ENCODE results near the gene EARS2. TPM values are rescaled to one million over a fixed set of nuclear protein-coding genes. Genes with fewer than 3 reads are reported as not detected.

Gene EARS2
- total RNA-seq, 1 experiment from 2014 or later: 50.1 TPM

DNA sequence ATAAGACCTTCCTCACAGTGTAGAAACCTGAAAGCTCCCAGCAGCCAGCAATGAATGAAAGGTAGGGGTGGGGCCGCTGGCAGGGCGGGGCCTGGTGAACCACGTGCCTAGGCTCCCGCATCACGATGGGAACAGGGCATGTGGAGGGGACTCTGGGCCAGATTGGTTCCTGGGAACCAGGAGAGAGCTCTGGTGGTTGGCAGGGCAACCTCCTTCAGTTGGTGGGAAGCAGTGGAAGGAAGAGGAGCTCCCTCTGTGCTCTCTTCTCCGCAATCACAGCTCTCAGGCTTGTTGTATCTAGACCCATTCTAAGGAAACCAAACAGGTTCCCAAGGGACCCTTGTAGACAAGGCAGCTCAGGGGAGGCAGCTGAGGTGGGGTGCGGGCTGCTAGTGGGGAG lies 57.3 kb downstream of the EARS2 start:
- Histone ChIP-seq H3K18ac (ENCODE audit: insufficient read length, low read depth, low read length) (no peak overlapping the region), H3K56ac (ENCODE audit: insufficient read length, low read depth, low read length) (no peak overlapping the region), H3K4me2 (ENCODE audit: insufficient read depth, insufficient read length, low read length) (no peak overlapping the region), H3K27ac (ENCODE audit: insufficient read length, low read depth, low read length) (no peak overlapping the region), H4K5ac (ENCODE audit: insufficient read length, low read depth, low read length) (no peak overlapping the region), H3K23ac (ENCODE audit: insufficient read length, low read depth, low read length) (no peak overlapping the region), H3K14ac (ENCODE audit: insufficient read depth, low read length) (no peak overlapping the region), H3K23me2 (ENCODE audit: insufficient read length, low read depth, low read length, poor library complexity, severe bottlenecking) (no peaks in the 10 kb centered on the region), H3K27me3 (ENCODE audit: insufficient read depth, low read length) (no peaks in the 10 kb centered on the region), H3K4me1 (ENCODE audit: insufficient read depth, low read length) (no peaks in the 10 kb centered on the region), H3K4ac (ENCODE audit: low read depth, low read length) (no peak overlapping the region), H2AFZ (ENCODE audit: low read length) (no peak overlapping the region), H2BK120ac (ENCODE audit: low read depth, low read length, poor library complexity, severe bottlenecking) (no peak overlapping the region), H3K79me2 (ENCODE audit: insufficient read depth, low read length) (peaks cover 17% of the 10 kb centered on the region; the same call in 1 of the 2 replicates), H2BK12ac (ENCODE audit: insufficient read length, low read depth, low read length) (no peak overlapping the region), H4K91ac (ENCODE audit: insufficient read length, low read depth, low read length) (no peak overlapping the region), H3K9me3 (ENCODE audit: control insufficient read depth, low read depth, low read length) (no peaks in the 10 kb centered on the region), H2BK15ac (ENCODE audit: low read depth, low read length) (no peak overlapping the region), H4K8ac (replicated peaks; ENCODE audit: insufficient read length, low read depth, low read length) (no peak overlapping the region), H2BK5ac (ENCODE audit: insufficient read length, low read length) (no peak overlapping the region), H4K20me1 (ENCODE audit: control insufficient read depth, insufficient read depth, insufficient read length) (no peaks in the 10 kb centered on the region), H2AK5ac (ENCODE audit: insufficient read length, low read length) (no peak overlapping the region), H3T11ph (ENCODE audit: low read length) (no peak overlapping the region), H2BK20ac (ENCODE audit: low read depth, low read length, poor library complexity, severe bottlenecking) (no peak overlapping the region), H3K79me1 (ENCODE audit: insufficient read depth, low read depth, low read length, poor library complexity, severe bottlenecking) (peaks cover 7% of the 10 kb centered on the region), H3K9ac (ENCODE audit: extremely low read depth, insufficient read length, low read length) (no peak overlapping the region)
- peaks cover 41 to 47% of the 10 kb centered on the region in 2 experiments for H3K4me1 Mint-ChIP-seq
- H3K27ac Mint-ChIP-seq: peak overlapping the region; percentile 39 to 66 (median 65); a peak in 3 of 7 replicates
- H3K9me3 Mint-ChIP-seq: no peaks in the 10 kb centered on the region
- peak; percentile 73 for DNase-seq
- H3K27me3 Mint-ChIP-seq (ENCODE audit: low read depth): no peaks in the 10 kb centered on the region
- H3K36me3 Mint-ChIP-seq (ENCODE audit: insufficient read depth in 1 of 3, low read depth in 3 of 3): peaks cover 8 to 43% (median 36%) of the 10 kb centered on the region in 3 experiments; a peak in 6 of 7 replicates
- WGBS (ENCODE audit: extremely low coverage, insufficient read length, low lambda C conversion rate): no CpG with 5 or more reads among the region's 7 CpGs
- TF ChIP-seq, protein P1, sequence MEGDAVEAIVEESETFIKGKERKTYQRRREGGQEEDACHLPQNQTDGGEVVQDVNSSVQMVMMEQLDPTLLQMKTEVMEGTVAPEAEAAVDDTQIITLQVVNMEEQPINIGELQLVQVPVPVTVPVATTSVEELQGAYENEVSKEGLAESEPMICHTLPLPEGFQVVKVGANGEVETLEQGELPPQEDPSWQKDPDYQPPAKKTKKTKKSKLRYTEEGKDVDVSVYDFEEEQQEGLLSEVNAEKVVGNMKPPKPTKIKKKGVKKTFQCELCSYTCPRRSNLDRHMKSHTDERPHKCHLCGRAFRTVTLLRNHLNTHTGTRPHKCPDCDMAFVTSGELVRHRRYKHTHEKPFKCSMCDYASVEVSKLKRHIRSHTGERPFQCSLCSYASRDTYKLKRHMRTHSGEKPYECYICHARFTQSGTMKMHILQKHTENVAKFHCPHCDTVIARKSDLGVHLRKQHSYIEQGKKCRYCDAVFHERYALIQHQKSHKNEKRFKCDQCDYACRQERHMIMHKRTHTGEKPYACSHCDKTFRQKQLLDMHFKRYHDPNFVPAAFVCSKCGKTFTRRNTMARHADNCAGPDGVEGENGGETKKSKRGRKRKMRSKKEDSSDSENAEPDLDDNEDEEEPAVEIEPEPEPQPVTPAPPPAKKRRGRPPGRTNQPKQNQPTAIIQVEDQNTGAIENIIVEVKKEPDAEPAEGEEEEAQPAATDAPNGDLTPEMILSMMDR (conservative IDR thresholded peaks at IDR 0.05): no peak
- no peak overlapping the region for H3K4me3 Mint-ChIP-seq

Measured in H9 (cell line).